ENCODE data around the gene ZCRB1.

ZCRB1 gene

DNA sequence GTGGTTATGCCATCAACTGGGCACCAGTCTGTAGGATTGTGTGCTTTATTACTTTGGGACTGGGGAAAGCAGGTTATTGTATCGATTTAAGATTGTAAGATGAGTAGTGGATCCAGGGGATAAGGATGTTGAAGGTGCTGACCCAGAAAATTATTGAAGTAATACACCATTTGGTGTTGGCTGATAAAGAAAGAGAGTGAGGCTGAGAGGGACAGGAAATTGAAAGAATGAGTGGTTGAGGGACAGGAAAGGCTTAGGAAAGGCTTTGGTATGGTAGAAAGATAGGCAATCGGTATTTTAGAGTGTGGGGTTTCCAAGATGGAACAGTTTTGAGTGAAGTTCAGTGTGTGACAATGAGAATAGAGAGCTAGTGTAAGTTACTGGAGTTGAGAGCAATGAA, 12.4 kb upstream of the ZCRB1 start:
- TF ChIP-seq GATA3 (IDR thresholded peaks at IDR 0.05; ENCODE audit: low read depth, low read length) (no peak), GATA2 (IDR thresholded peaks at IDR 0.05; ENCODE audit: low read depth, low read length) (no peak)

DNA sequence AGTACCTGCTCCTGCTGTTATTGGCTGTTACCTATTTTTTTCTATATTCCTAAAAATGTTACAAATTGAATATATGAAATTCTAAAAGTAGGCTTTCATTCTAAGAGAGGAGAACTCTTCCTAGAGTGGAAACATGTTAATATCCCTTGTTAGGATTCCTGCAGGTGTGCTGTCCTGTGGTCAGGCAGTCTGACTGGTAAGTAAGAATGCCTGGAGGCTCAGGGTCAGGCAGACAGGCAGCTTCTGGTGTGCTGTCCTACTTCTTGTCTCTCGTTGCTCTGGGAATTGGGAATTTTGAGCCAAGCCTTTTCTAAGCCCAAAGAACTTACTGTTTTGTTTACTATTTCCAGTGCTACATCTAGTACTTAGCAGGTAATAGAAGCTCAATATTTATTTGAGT, 10.4 kb upstream of the ZCRB1 start:
- TF ChIP-seq GATA2 (IDR thresholded peaks at IDR 0.05; ENCODE audit: low read depth, low read length) (no peak), GATA3 (IDR thresholded peaks at IDR 0.05; ENCODE audit: low read depth, low read length) (no peak)

DNA sequence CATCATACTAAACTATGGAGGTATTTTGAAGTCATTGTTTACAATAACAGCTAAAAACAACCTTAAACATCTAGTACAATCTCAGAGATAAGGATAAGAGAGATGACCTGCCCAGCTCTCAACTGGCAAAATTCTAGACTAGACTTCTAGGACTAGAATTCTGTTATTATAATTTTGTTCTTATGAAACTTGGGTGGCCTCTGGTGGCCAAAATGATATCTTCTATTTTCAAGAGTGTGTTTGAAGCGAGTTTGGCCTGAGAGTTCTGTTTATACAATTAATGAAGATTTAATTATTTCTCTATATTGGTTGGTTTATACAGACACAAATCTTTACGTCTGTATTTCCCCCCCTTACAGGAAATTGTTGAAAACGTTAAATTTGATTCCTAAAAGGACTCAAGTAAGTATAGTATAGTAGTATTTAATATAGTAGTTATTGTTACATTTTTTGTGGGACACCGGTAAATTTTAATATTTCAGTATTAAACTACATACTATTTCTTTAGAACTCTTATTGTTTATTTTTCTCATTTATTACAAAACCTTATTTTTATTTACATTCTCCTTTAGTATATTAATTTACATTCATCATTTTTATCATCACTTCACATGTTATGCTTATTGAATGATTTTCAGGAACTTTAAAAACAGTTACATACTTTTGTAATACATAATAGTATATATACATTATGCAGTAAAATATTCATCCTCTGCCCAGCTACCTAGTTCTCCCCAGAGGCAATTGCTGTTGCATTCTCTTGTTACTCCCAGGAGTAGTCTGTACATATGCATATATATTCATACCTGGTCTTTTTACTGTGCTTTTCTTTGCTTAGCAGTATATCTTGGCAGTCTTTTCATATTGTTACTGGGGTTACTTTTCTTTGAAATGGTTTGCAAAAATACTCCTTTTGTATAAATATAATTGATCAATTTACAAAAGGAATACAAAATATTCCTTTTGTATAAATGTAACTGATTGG, 6.7 kb upstream of the ZCRB1 start:
- TF ChIP-seq GATA2 (IDR thresholded peaks at IDR 0.05; ENCODE audit: low read depth, low read length) (no peak), GATA3 (IDR thresholded peaks at IDR 0.05; ENCODE audit: low read depth, low read length) (no peak)

DNA sequence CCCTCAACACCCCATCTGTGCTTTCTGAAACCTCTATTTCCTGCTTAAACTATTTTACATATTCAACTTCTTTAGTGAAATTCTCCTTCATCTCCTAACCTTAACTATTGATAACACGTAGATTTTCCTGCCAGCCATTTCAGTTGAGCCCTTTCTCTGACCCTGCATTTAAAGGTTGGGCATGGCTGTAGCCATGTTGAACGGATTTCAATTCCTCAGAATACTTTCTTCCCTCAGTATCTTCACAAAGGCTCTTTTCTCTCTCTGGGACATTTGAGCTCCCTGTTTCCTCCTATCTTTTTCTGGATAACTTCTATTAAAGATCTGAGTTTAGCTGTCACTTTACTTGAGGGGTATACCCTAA, 1.3 kb upstream of the ZCRB1 start:
- TF ChIP-seq GATA3 (IDR thresholded peaks at IDR 0.05; ENCODE audit: low read depth, low read length) (no peak), GATA2 (IDR thresholded peaks at IDR 0.05; ENCODE audit: low read depth, low read length) (no peak)

DNA sequence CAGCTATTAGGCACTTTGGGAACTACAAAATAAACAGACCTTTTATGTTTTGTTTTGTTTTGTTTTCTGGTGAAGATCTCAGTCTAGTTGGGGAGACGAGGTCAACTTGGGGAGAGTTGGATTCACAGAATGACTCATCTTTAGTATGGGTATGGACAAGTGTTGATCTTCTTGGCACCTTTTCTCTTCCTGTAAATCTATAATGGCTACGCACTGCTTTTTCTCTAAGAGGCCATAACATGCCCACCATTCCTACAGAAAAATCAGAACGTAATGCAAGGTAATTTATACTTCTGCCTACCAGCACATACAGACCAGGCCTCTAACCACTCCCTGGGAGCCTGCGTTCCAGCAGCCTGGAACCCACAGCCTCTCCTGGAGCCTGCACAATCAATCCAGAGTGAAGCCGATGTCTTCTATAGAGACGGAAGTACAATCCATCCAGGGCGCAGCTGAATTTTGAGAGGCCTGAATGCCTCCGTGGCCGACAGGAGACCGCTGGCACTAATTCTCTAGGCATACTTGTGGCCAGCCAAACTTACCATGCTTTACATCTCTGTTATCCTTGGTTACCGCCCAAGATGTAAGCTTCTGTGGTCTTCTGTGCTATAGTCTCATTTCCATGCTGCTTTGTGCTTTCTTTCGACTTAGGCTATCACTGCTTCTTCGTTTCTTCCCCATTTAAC, 790 bp upstream of the ZCRB1 start:
- TF ChIP-seq GATA3 (IDR thresholded peaks at IDR 0.05; ENCODE audit: low read depth, low read length) (no peak), GATA2 (IDR thresholded peaks at IDR 0.05; ENCODE audit: low read depth, low read length) (no peak)

DNA sequence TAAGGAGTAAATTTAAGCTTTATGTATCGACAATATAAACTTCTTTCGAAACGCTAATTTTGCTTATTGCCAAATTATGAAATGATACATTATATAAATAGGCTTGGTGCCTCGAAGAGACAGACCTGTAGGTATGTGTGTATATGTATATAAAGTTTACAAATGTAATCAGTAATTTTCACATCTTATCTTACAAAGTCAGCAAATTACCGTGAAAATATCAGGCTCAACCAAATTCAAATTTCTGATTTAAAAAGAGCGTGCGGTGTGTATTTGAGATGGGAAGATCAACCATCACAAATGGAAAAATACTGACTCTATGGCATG, 605 bp downstream of the ZCRB1 start:
- TF ChIP-seq GATA2 (IDR thresholded peaks at IDR 0.05; ENCODE audit: low read depth, low read length) (no peak), GATA3 (IDR thresholded peaks at IDR 0.05; ENCODE audit: low read depth, low read length) (no peak)

DNA sequence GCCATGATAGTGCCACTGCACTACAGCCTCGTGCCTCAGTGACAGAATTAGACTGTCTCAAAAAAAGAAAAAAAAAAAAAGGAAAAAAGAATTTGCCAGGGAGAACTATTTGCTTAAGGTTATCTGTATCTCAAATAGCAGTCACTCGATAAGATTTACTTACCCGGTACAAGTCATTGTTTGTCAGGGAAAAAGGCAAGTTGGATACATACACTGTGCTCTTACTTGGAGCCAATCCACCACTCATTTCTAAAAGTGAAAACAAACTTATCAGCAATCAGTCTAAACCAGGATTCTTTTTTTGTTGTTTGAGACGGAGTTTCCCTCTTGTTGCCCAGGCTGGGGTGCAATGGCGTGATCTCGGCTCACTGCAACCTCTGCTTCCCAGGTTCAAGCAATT, 2.0 kb downstream of the ZCRB1 start:
- TF ChIP-seq GATA3 (IDR thresholded peaks at IDR 0.05; ENCODE audit: low read depth, low read length), result no peak
- no peak for TF ChIP-seq GATA2 (IDR thresholded peaks at IDR 0.05; ENCODE audit: low read depth, low read length)

DNA sequence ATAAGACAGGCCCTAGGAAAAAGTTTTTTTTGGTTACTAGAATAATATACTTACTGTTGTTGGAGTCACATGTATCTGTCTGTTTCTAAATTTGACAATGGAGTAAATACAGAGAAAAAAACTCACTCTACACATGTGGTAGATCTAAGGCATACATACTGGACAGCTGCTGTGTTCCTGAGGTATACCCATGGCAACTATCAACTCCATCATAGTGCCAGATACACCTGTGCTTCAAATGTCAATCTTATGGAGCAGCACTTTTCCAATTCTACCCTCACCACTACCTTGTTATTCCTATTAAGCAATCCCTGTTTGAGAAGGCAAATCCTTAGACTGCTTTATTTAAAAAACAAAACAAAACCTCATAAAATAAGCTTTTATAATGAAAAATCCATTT, 3.3 kb downstream of the ZCRB1 start:
- TF ChIP-seq GATA2 (IDR thresholded peaks at IDR 0.05; ENCODE audit: low read depth, low read length), result no peak

DNA sequence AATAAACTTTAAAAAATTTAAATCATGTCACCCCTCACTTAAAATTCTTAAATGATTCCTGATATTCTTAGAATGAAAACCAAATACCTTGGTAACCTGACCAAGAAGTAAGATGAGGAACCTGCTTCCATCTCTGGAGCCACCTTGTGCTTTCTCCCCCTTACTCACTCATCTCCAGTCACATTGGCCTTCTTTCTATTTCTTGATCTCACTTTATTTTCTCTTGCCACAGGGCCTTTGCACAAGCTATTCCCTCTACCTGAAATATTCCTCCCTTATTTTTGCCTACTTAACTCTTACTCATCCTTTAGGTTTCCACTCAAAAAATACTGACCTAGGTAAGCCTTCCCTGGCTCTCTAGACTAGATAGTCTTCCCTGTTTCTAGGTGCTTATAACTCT, 5.1 kb downstream of the ZCRB1 start:
- TF ChIP-seq GATA2 (IDR thresholded peaks at IDR 0.05; ENCODE audit: low read depth, low read length) (no peak), GATA3 (IDR thresholded peaks at IDR 0.05; ENCODE audit: low read depth, low read length) (no peak)

DNA sequence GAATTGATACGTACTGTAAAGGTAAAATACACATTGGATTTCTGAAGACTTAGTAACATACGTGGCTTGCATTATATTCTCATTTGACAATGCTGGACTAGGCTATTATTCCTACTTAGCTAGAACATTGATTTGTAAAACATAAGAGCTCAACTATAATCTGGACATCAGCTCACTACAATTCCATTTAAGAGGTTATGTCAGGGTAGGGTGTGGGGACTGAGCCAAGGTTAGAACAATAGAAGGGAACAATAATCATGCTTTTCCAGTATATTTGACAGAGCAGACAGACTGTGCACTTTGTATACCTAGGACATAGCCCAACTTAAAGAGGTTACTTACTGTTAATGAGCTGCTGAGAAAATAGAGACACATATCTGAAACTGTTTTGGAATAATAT, 10.8 kb downstream of the ZCRB1 start:
- TF ChIP-seq GATA2 (IDR thresholded peaks at IDR 0.05; ENCODE audit: low read depth, low read length) (no peak), GATA3 (IDR thresholded peaks at IDR 0.05; ENCODE audit: low read depth, low read length) (no peak)

DNA sequence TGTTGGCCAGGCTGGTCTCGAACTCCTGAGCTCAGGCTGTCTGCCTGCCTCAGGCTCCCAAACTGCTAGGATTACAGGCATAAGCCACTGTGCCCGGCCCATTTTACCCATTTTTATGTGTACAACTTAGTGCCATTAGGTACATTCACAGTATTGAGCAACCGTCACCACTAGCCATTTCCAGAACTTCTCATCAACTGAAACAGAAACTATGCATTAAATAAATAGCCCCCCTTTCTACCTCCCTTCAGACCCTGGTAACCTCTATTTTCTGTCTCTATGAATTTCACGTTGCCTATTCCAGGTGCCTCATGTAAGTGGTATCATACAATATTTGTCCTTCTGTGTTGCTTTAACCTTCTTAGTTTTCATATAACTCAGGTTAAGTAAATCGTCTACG, 15.9 kb downstream of the ZCRB1 start:
- no peak for TF ChIP-seq GATA2 (IDR thresholded peaks at IDR 0.05; ENCODE audit: low read depth, low read length)
- TF ChIP-seq GATA3 (IDR thresholded peaks at IDR 0.05; ENCODE audit: low read depth, low read length), result no peak

DNA sequence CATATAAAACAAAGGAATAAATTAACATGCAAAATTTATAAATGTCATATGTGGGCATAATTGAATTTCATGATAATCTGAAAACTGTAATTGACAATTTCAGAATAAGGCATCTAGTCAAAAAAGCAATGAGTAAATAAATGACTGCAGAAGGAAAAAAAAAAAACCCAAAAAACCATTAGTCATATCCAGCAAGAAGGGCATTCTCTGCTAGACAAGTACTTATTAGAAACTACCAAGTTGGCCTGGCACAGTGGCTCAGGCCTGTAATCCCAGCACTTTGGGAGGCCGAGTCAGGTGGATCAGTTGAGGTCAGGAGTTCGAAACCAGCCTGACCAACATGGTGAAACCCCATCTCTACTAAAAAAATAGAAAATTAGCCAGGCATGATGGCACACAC, 17.5 kb downstream of the ZCRB1 start:
- TF ChIP-seq GATA3 (IDR thresholded peaks at IDR 0.05; ENCODE audit: low read depth, low read length), result no peak
- no peak for TF ChIP-seq GATA2 (IDR thresholded peaks at IDR 0.05; ENCODE audit: low read depth, low read length)

DNA sequence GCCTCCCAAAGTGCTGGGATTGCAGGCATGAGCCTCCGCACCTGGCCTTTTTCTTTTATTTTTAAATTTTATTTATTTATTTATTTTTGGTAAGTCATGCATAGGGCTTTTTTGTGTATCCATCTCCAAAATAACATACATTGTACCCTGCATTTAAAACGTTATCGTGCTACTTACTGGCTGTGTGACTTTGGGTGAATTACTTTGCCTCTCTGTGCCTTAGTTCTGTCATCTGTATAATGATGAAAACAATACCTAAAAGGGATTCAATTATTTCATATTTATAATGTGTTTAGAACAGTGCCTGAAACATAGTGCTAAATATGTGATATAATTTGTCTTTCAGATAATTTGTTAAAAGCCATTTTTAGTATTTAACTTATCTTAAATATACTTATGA, 19.6 kb downstream of the ZCRB1 start:
- TF ChIP-seq GATA3 (IDR thresholded peaks at IDR 0.05; ENCODE audit: low read depth, low read length) (no peak), GATA2 (IDR thresholded peaks at IDR 0.05; ENCODE audit: low read depth, low read length) (no peak)

DNA sequence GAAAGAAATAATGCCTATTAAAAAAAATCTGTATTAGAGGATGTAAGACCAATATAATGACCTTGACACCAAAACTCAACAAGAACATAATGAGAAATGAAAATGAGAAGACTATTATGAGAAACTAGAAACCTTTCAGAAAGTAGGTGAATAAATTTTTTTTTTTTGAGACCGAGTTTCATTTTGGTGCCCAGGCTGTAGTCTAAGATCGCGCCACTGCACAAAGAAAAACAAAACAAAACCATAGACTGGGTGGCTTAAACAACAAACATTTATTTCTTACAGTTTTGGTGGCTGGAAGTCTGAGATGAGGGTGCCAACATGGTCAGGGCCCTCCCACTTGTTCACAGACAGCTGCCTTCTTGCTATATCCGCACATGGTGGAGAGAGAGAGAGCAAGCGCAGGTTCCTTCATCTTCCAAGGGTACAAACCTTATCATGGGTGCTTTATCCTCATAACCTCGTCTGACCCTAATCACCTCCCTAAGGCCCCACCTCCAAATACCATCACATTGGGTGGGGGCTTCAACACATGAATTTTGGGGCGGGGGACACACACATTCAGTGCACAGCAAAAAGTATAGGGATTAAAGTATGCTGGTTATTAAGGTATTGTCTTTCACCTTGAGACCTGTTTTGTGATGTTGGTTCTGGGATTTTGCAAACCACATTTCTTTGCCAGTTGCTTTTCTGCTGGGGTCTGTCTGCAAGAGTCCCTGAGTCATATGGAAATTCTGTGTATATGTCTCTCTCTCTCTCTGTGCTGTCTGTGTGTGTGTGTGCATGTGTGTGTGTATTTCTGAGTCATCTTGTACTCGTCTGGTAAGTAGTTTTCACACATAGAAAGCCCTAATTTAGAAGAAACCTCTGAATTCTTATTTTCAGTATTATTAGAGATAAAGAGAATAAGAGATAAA, 26.2 kb downstream of the ZCRB1 start:
- TF ChIP-seq GATA2 (IDR thresholded peaks at IDR 0.05; ENCODE audit: low read depth, low read length), result no peak
- TF ChIP-seq GATA3 (IDR thresholded peaks at IDR 0.05; ENCODE audit: low read depth, low read length), result no peak

Measured in SH-SY5Y (cell line).